HEK293 (cell line): ENCODE results near the gene DAAM2.

Experiments used
- CTCF ChIA-PET: fragments of 350-600 bp; formaldehyde crosslinking; extraction: SDS; loops from one replicate; lab custom pipeline; 2021; ENCODE audit warnings: antibody characterized with exemption; lab: Yijun Ruan, JAX
- POLR2A ChIA-PET: fragments of 300-600 bp; formaldehyde crosslinking; extraction: SDS; loops from one replicate; lab custom pipeline; 2020; ENCODE audit warnings: antibody characterized with exemption, inconsistent platforms; lab: Yijun Ruan, JAX
- H3K27ac ChIP-seq: fragments of 200-500 bp; sonication (Bioruptor generic); 2 replicates; pipeline ENCODE4 v1.5.1; 2014; ENCODE audit warnings: low read depth, low read length, control low read depth, inconsistent platforms; ENCODE audit errors: extremely low read depth
- H3K36me3 ChIP-seq, 2 experiments: fragments of 200-500 bp in 1 of 2; sonication (Bioruptor generic) in 1 of 2; 1 replicate in 1 of 2; 2 replicates in 1 of 2; pipeline ENCODE4 v1.5.1; 2014 to 2017; ENCODE audit warnings: inconsistent platforms in 2 of 2, low read length in 2 of 2; ENCODE audit not compliant: control insufficient read depth in 2 of 2, insufficient read depth in 1 of 2
- H3K4me1 ChIP-seq: fragments of 200-500 bp; sonication (Bioruptor generic); 2 replicates; pipeline ENCODE4 v1.5.1; 2014; ENCODE audit warnings: mild to moderate bottlenecking, low read length, inconsistent platforms; ENCODE audit not compliant: control insufficient read depth, insufficient read depth
- H3K4me3 ChIP-seq: 2 replicates; pipeline ENCODE4 v1.5.1; 2011; ENCODE audit warnings: low read depth, mild to moderate bottlenecking, control low read depth, low read length, moderate library complexity
- H3K9me3 ChIP-seq: fragments of 200-500 bp; sonication (Bioruptor generic); 2 replicates; pipeline ENCODE4 v1.5.1; 2014; ENCODE audit warnings: low read depth, low read length, inconsistent platforms; ENCODE audit not compliant: control insufficient read depth, insufficient read depth
- FEZF1 ChIP-seq: fragments of 450-650 bp; formaldehyde crosslinking; IDR thresholded peaks from 2 replicates; pipeline ENCODE4 v1.5.1; 2016; ENCODE audit warnings: missing biosample characterization, missing genetic modification characterization
- KLF16 ChIP-seq: fragments of 450-650 bp; formaldehyde crosslinking; IDR thresholded peaks from 2 replicates; pipeline ENCODE4 v1.5.1; 2017; ENCODE audit warnings: missing biosample characterization, missing genetic modification characterization
- PRDM10 ChIP-seq: fragments of 450-650 bp; formaldehyde crosslinking; IDR thresholded peaks from 2 replicates; pipeline ENCODE4 v1.5.1; 2016; ENCODE audit warnings: missing biosample characterization, missing genetic modification characterization
- RBAK ChIP-seq: fragments of 450-650 bp; formaldehyde crosslinking; IDR thresholded peaks from 2 replicates; pipeline ENCODE4 v1.5.1; 2016; ENCODE audit warnings: missing biosample characterization, missing genetic modification characterization
- REST ChIP-seq: fragments of 450-650 bp; formaldehyde crosslinking; IDR thresholded peaks from 2 replicates; pipeline ENCODE4 v1.5.1; 2016; ENCODE audit warnings: missing biosample characterization, missing genetic modification characterization
- SP3 ChIP-seq: fragments of 450-650 bp; formaldehyde crosslinking; IDR thresholded peaks from 2 replicates; pipeline ENCODE4 v1.5.1; 2016; ENCODE audit warnings: missing biosample characterization, missing genetic modification characterization
- YY2 ChIP-seq: fragments of 450-650 bp; formaldehyde crosslinking; IDR thresholded peaks from 2 replicates; pipeline ENCODE4 v1.5.1; 2016; ENCODE audit warnings: missing biosample characterization, missing genetic modification characterization
- ZNF114 ChIP-seq: fragments of 450-650 bp; formaldehyde crosslinking; IDR thresholded peaks from 2 replicates; pipeline ENCODE4 v1.5.0; 2017; ENCODE audit warnings: missing biosample characterization, missing genetic modification characterization
- ZNF133 ChIP-seq: fragments of 450-650 bp; formaldehyde crosslinking; IDR thresholded peaks from 2 replicates; pipeline ENCODE4 v1.5.1; 2016; ENCODE audit warnings: missing biosample characterization, missing genetic modification characterization
- ZNF140 ChIP-seq: fragments of 450-650 bp; formaldehyde crosslinking; IDR thresholded peaks from 2 replicates; pipeline ENCODE4 v1.5.1; 2016; ENCODE audit warnings: missing biosample characterization, missing genetic modification characterization
- ZNF23 ChIP-seq: fragments of 450-650 bp; formaldehyde crosslinking; IDR thresholded peaks from 2 replicates; pipeline ENCODE4 v1.5.1; 2016; ENCODE audit warnings: missing biosample characterization, missing genetic modification characterization, borderline replicate concordance
- ZNF311 ChIP-seq: fragments of 450-650 bp; formaldehyde crosslinking; IDR thresholded peaks from 2 replicates; pipeline ENCODE4 v1.5.1; 2017; ENCODE audit warnings: missing biosample characterization, missing genetic modification characterization, borderline replicate concordance
- ZNF350 ChIP-seq: fragments of 450-650 bp; formaldehyde crosslinking; IDR thresholded peaks from 2 replicates; pipeline ENCODE4 v1.5.0; 2017; ENCODE audit warnings: missing biosample characterization, mild to moderate bottlenecking, missing genetic modification characterization
- ZNF354C ChIP-seq: fragments of 450-650 bp; formaldehyde crosslinking; IDR thresholded peaks from 2 replicates; pipeline ENCODE4 v1.5.1; 2016; ENCODE audit warnings: missing biosample characterization, missing genetic modification characterization, low read depth, borderline replicate concordance
- ZNF366 ChIP-seq: fragments of 450-650 bp; formaldehyde crosslinking; conservative IDR thresholded peaks from 2 replicates; pipeline ENCODE4 v1.5.1; 2016; ENCODE audit warnings: missing biosample characterization, missing genetic modification characterization
- ZNF48 ChIP-seq: fragments of 450-650 bp; formaldehyde crosslinking; IDR thresholded peaks from 2 replicates; pipeline ENCODE4 v1.5.1; 2016; ENCODE audit warnings: missing biosample characterization, missing genetic modification characterization
- ZNF530 ChIP-seq: fragments of 450-650 bp; formaldehyde crosslinking; IDR thresholded peaks from 2 replicates; pipeline ENCODE4 v1.5.1; 2016; ENCODE audit warnings: low read depth, missing biosample characterization, missing genetic modification characterization
- ZNF544 ChIP-seq: fragments of 450-650 bp; formaldehyde crosslinking; IDR thresholded peaks from 2 replicates; pipeline ENCODE4 v1.5.0; 2017; ENCODE audit warnings: missing biosample characterization, missing genetic modification characterization
- ZNF596 ChIP-seq: fragments of 450-650 bp; IDR thresholded peaks from 2 replicates; pipeline ENCODE4 v1.5.0; 2018; ENCODE audit warnings: missing biosample characterization, mild to moderate bottlenecking, missing genetic modification characterization, moderate library complexity
- ZNF626 ChIP-seq: fragments of 450-650 bp; sonication (Bioruptor Pico); formaldehyde crosslinking; IDR thresholded peaks from 2 replicates; pipeline ENCODE4 v1.5.1; 2018; ENCODE audit warnings: missing biosample characterization, missing genetic modification characterization, inconsistent platforms
- ZNF629 ChIP-seq: fragments of 450-650 bp; formaldehyde crosslinking; IDR thresholded peaks from 2 replicates; pipeline ENCODE4 v1.5.1; 2017; ENCODE audit warnings: missing biosample characterization, missing genetic modification characterization
- ZNF692 ChIP-seq: fragments of 450-650 bp; formaldehyde crosslinking; IDR thresholded peaks from 2 replicates; pipeline ENCODE4 v1.5.1; 2016; ENCODE audit warnings: missing biosample characterization, missing genetic modification characterization
- ZNF792 ChIP-seq: fragments of 450-650 bp; formaldehyde crosslinking; IDR thresholded peaks from 2 replicates; pipeline ENCODE4 v1.5.1; 2016; ENCODE audit warnings: missing biosample characterization, missing genetic modification characterization

DAAM2 gene

GRCh38 chr6:39867592-39867991 lies 75.4 kb downstream of the DAAM2 start:
- POLR2A ChIA-PET, result no interaction called here
- Histone ChIP-seq H3K36me3 (peaks cover 0 to 20% of the 10 kb centered on the region in 2 experiments; a peak in 2 of 3 replicates), H3K4me3 (no peak overlapping the region), H3K9me3 (no peaks in the 10 kb centered on the region), H3K27ac (no peak overlapping the region), H3K4me1 (no peaks in the 10 kb centered on the region)
- CTCF ChIA-PET, result interaction anchor here (0.5 to 5.5 kb wide), 12 partner anchors 8 to 479 kb away, joined by 3 to 61 read pairs (median 6); no protein-coding TSS in a partner anchor
- no peak for TF ChIP-seq ZNF23
- TF ChIP-seq ZNF311, result no peak
- no peak for TF ChIP-seq ZNF792 (tag by site-specific recombination)
- TF ChIP-seq ZNF354C (tag by site-specific recombination), result no peak
- no peak for TF ChIP-seq KLF16 (tag by site-specific recombination)
- no peak for TF ChIP-seq ZNF133 (tag by site-specific recombination)
- no peak for TF ChIP-seq ZNF140 (tag by site-specific recombination)
- no peak for TF ChIP-seq REST (tag by site-specific recombination)
- TF ChIP-seq PRDM10 (tag by site-specific recombination), result no peak
- TF ChIP-seq ZNF596 (tag by site-specific recombination), result no peak
- no peak for TF ChIP-seq ZNF114
- no peak for TF ChIP-seq ZNF530 (tag by site-specific recombination)
- no peak for TF ChIP-seq YY2 (tag by site-specific recombination)
- no peak for TF ChIP-seq RBAK (tag by site-specific recombination)
- no peak for TF ChIP-seq ZNF629 (tag by site-specific recombination)
- no peak for TF ChIP-seq FEZF1 (tag by site-specific recombination)
- TF ChIP-seq ZNF366 (tag by site-specific recombination), result no peak

- no peaks in the 10 kb centered on the region for H3K9me3 ChIP-seq
- no peak for TF ChIP-seq SP3 (tag by site-specific recombination)
- no peak for TF ChIP-seq ZNF626 (tag by site-specific recombination)
- no peak for TF ChIP-seq ZNF692
- TF ChIP-seq ZNF48, result no peak
- no peak for TF ChIP-seq ZNF544 (tag by site-specific recombination)
- no peak for TF ChIP-seq ZNF350 (tag by site-specific recombination)
- TF ChIP-seq ZNF23, result no peak
- no peaks in the 10 kb centered on the region for H3K4me1 ChIP-seq
- no peak overlapping the region for H3K27ac ChIP-seq
- ChIA-PET CTCF (interaction anchor here (0.7 kb wide), 1 partner anchor 245 kb away, joined by 3 read pairs; no protein-coding TSS in a partner anchor), POLR2A (no interaction called here)
- no peak overlapping the region for H3K4me3 ChIP-seq
- H3K36me3 ChIP-seq, result peaks cover 0 to 48% of the 10 kb centered on the region in 2 experiments; a peak in 1 of 3 replicates
Measured at GRCh38 chr6:39870950-39871349, 78.8 kb downstream of the DAAM2 start.
